ENCODE results near the gene HSP90AA1.

DNA sequence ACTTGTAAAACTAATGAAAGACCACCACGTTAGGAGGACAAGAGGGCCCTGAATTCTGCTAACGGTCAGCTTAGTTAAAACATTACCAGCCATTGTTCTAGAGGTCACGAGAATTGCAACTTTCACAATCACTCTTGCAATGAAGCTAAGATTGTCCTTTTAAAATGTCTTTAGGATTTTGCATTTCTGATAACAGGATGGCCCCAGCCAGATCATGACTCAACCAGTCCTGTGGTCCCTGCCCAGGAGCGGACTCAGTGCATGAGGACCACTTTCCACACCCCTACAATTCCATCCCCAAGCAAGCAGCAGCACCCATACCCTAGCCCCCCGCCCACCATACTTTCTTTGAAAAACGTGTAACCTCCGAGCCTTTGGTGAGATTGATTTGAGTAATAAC is 28.7 kb downstream of the HSP90AA1 start:
- no peak for TF ChIP-seq EZH2 (IDR thresholded peaks at IDR 0.05; ENCODE audit: low read depth)
- TF ChIP-seq, protein P1, sequence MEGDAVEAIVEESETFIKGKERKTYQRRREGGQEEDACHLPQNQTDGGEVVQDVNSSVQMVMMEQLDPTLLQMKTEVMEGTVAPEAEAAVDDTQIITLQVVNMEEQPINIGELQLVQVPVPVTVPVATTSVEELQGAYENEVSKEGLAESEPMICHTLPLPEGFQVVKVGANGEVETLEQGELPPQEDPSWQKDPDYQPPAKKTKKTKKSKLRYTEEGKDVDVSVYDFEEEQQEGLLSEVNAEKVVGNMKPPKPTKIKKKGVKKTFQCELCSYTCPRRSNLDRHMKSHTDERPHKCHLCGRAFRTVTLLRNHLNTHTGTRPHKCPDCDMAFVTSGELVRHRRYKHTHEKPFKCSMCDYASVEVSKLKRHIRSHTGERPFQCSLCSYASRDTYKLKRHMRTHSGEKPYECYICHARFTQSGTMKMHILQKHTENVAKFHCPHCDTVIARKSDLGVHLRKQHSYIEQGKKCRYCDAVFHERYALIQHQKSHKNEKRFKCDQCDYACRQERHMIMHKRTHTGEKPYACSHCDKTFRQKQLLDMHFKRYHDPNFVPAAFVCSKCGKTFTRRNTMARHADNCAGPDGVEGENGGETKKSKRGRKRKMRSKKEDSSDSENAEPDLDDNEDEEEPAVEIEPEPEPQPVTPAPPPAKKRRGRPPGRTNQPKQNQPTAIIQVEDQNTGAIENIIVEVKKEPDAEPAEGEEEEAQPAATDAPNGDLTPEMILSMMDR (conservative IDR thresholded peaks at IDR 0.05): no peak
